ENCODE results near the gene RADX.

DNA sequence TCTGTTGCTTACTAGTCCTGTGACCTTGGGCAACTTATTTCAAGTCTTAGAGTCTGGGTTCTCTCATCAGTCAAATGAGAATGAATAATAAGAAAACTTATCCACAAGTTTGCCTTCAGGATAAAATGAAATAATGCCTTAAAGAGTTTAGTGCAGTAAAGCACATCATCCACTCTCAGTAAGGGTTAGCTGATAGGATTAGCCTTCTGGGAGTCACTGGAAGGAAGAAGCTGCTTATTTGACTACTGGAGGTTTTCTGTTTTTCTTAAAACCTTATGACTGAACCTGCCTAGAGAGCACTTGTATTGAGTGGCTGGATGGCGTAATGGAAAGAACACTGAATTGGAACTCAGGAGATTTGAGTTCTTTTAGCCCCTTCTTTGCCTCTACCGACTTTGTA, 116.6 kb downstream of the RADX start:
- TF ChIP-seq, protein P1, sequence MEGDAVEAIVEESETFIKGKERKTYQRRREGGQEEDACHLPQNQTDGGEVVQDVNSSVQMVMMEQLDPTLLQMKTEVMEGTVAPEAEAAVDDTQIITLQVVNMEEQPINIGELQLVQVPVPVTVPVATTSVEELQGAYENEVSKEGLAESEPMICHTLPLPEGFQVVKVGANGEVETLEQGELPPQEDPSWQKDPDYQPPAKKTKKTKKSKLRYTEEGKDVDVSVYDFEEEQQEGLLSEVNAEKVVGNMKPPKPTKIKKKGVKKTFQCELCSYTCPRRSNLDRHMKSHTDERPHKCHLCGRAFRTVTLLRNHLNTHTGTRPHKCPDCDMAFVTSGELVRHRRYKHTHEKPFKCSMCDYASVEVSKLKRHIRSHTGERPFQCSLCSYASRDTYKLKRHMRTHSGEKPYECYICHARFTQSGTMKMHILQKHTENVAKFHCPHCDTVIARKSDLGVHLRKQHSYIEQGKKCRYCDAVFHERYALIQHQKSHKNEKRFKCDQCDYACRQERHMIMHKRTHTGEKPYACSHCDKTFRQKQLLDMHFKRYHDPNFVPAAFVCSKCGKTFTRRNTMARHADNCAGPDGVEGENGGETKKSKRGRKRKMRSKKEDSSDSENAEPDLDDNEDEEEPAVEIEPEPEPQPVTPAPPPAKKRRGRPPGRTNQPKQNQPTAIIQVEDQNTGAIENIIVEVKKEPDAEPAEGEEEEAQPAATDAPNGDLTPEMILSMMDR (IDR thresholded peaks at IDR 0.05), result no peak
- peak in 1 of 2 donors; percentile 21 for TF ChIP-seq POLR2A (IDR thresholded peaks at IDR 0.05)
